Ishikawa (cell line): ENCODE measurements around the gene DKK3.
A peak's percentile ranks its signal among the peaks of the same experiment; 100 is the strongest.

Source experiments
- CEBPB ChIP-seq: IDR thresholded peaks from 2 replicates; pipeline ENCODE4 v1.6.1; 2012
- CREB1 ChIP-seq: IDR thresholded peaks from 2 replicates; pipeline ENCODE4 v1.6.1; 2012; ENCODE audit warnings: low read depth
- EGR1 ChIP-seq: IDR thresholded peaks from 2 replicates; pipeline ENCODE4 v1.6.1; 2012
- EP300 ChIP-seq: IDR thresholded peaks from 2 replicates; pipeline ENCODE4 v1.6.1; 2012; ENCODE audit warnings: borderline replicate concordance
- FOXM1 ChIP-seq: IDR thresholded peaks from 2 replicates; pipeline ENCODE4 v1.6.1; 2012; ENCODE audit warnings: low read depth, borderline replicate concordance
- NFIC ChIP-seq: IDR thresholded peaks from 2 replicates; pipeline ENCODE4 v1.6.1; 2012
- RAD21 ChIP-seq: IDR thresholded peaks from 2 replicates; pipeline ENCODE4 v1.6.1; 2012; ENCODE audit warnings: low read depth
- TAF1 ChIP-seq: IDR thresholded peaks from 2 replicates; pipeline ENCODE4 v1.6.1; 2012; ENCODE audit warnings: low read depth, mild to moderate bottlenecking
- TCF12 ChIP-seq: IDR thresholded peaks from 2 replicates; pipeline ENCODE4 v1.6.1; 2012; ENCODE audit warnings: low read depth
- YY1 ChIP-seq: IDR thresholded peaks from 2 replicates; pipeline ENCODE4 v1.6.1; 2012; ENCODE audit warnings: low read depth
- ZBTB7A ChIP-seq: IDR thresholded peaks from 2 replicates; pipeline ENCODE4 v1.6.1; 2012; ENCODE audit warnings: low read depth
- TF ChIP-seq, protein P1 (sequence below): IDR thresholded peaks from 2 replicates; pipeline ENCODE4 v1.6.1; 2012
- TF ChIP-seq, protein P2 (sequence below): IDR thresholded peaks from 2 replicates; pipeline ENCODE4 v1.6.1; 2012; ENCODE audit warnings: low read depth, mild to moderate bottlenecking
- TF ChIP-seq, protein P3 (sequence below): IDR thresholded peaks from 2 replicates; pipeline ENCODE4 v1.6.1; 2012

DNA sequence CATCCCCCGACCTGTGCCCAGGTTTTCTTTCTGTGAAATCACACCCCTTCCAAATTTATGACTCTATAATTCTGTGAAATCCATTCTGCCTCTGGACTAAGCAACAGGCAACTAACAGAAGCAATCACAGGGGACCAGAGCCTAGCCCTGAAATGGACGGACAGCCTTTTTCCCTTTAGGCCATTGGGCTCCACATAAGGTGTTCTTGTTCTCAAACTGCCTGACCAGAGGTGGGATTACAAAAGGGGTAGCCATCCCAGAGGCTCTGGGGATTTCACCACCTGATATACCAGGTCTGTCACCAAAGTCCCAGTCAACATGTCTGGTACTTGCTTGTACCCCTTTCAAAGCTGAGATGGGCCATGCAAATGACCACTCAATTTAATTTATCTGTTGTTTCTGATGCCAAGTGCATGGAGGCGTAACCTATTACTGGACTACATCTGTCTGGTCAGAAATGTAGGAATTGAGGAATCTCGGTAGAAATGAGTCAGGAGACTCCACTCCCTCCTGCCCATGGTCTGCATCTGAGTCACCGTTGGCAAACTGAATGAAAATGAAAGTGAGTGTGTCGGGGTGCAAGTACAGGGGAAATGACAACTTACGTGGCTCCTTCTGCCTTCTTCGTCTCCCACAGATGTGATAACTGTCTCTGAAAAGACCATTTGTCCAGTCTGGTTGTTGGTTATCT is 10.2 kb downstream of the DKK3 start:
- no peak for TF ChIP-seq FOXM1
- peak; percentile 33; the same call in 1 of the 2 replicates for TF ChIP-seq EP300
- TF ChIP-seq, protein P1, sequence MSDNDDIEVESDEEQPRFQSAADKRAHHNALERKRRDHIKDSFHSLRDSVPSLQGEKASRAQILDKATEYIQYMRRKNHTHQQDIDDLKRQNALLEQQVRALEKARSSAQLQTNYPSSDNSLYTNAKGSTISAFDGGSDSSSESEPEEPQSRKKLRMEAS = no peak
- no peak for TF ChIP-seq TAF1
- TF ChIP-seq, protein P2, sequence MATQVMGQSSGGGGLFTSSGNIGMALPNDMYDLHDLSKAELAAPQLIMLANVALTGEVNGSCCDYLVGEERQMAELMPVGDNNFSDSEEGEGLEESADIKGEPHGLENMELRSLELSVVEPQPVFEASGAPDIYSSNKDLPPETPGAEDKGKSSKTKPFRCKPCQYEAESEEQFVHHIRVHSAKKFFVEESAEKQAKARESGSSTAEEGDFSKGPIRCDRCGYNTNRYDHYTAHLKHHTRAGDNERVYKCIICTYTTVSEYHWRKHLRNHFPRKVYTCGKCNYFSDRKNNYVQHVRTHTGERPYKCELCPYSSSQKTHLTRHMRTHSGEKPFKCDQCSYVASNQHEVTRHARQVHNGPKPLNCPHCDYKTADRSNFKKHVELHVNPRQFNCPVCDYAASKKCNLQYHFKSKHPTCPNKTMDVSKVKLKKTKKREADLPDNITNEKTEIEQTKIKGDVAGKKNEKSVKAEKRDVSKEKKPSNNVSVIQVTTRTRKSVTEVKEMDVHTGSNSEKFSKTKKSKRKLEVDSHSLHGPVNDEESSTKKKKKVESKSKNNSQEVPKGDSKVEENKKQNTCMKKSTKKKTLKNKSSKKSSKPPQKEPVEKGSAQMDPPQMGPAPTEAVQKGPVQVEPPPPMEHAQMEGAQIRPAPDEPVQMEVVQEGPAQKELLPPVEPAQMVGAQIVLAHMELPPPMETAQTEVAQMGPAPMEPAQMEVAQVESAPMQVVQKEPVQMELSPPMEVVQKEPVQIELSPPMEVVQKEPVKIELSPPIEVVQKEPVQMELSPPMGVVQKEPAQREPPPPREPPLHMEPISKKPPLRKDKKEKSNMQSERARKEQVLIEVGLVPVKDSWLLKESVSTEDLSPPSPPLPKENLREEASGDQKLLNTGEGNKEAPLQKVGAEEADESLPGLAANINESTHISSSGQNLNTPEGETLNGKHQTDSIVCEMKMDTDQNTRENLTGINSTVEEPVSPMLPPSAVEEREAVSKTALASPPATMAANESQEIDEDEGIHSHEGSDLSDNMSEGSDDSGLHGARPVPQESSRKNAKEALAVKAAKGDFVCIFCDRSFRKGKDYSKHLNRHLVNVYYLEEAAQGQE = no peak
- TF ChIP-seq CEBPB = no peak
- no peak for TF ChIP-seq TCF12
- TF ChIP-seq NFIC = peak; percentile 42
- no peak for TF ChIP-seq ZBTB7A
- TF ChIP-seq CREB1 = no peak
- no peak for TF ChIP-seq EGR1
- no peak for TF ChIP-seq RAD21
- no peak for TF ChIP-seq YY1
- TF ChIP-seq, protein P3, sequence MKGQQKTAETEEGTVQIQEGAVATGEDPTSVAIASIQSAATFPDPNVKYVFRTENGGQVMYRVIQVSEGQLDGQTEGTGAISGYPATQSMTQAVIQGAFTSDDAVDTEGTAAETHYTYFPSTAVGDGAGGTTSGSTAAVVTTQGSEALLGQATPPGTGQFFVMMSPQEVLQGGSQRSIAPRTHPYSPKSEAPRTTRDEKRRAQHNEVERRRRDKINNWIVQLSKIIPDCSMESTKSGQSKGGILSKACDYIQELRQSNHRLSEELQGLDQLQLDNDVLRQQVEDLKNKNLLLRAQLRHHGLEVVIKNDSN = no peak
